ENCODE results near the gene VWA3B. TPM values are rescaled to one million over a fixed set of nuclear protein-coding genes. Genes with fewer than 3 reads are reported as not detected.

Gene VWA3B
- total RNA-seq, 1 donor from 2014 or later, result not detected

GRCh38 chr2:98108110-98108509 lies 21.1 kb downstream of the VWA3B start:
- ChIA-PET CTCF (no interaction called here), POLR2A (interaction anchor here (0.7 kb wide), 2 partner anchors 18 to 36 kb away, joined by 4 read pairs; no protein-coding TSS in a partner anchor)
- no peak for ATAC-seq (ENCODE audit: low read depth)
- intact Hi-C loops (cut with micrococcal nuclease), result no loop called here
- H3K36me3 Mint-ChIP-seq (ENCODE audit: low read depth), result no peaks in the 10 kb centered on the region
- H3K4me1 Mint-ChIP-seq, result no peaks in the 10 kb centered on the region
- H3K27me3 Mint-ChIP-seq, result no peaks in the 10 kb centered on the region
- H3K4me3 Mint-ChIP-seq, result no peak overlapping the region
- TF ChIP-seq CTCF (IDR thresholded peaks at IDR 0.05), result no peak
- peaks cover 25% of the 10 kb centered on the region for H3K9me3 Mint-ChIP-seq
- no peak overlapping the region for H3K27ac Mint-ChIP-seq
- DNase-seq, result no peak

- H3K27me3 Mint-ChIP-seq, result no peaks in the 10 kb centered on the region
- no peak for TF ChIP-seq CTCF (IDR thresholded peaks at IDR 0.05)
These were observed 23.8 kb downstream of the VWA3B start for GRCh38 chr2:98110741-98111140.

GRCh38 chr2:98114643-98115330 lies 27.8 kb downstream of the VWA3B start:
- CTCF ChIA-PET, result interaction anchor here (0.6 kb wide), 1 partner anchor 334 kb away, joined by 3 read pairs; no protein-coding TSS in a partner anchor
- H3K36me3 Mint-ChIP-seq (ENCODE audit: low read depth), result no peaks in the 10 kb centered on the region

More at GRCh38 chr2:98110741-98111140, 23.8 kb downstream of the VWA3B start:
- intact Hi-C loops (cut with micrococcal nuclease), result no loop called here
- POLR2A ChIA-PET, result no interaction called here
- Mint-ChIP-seq H3K4me3 (no peak overlapping the region), H3K36me3 (ENCODE audit: low read depth) (no peaks in the 10 kb centered on the region), H3K4me1 (no peaks in the 10 kb centered on the region), H3K9me3 (peaks cover 23% of the 10 kb centered on the region), H3K27ac (no peak overlapping the region)
- CTCF ChIA-PET, result no interaction called here
- ATAC-seq (ENCODE audit: low read depth) (no peak), DNase-seq (no peak)

GRCh38 chr2:98118161-98118560 lies 31.2 kb downstream of the VWA3B start:
- intact Hi-C loops (cut with micrococcal nuclease), result no loop called here
- Mint-ChIP-seq H3K4me1 (peaks cover 2% of the 10 kb centered on the region), H3K27ac (no peak overlapping the region), H3K9me3 (peaks cover 6% of the 10 kb centered on the region), H3K4me3 (no peak overlapping the region), H3K27me3 (no peaks in the 10 kb centered on the region), H3K36me3 (ENCODE audit: low read depth) (no peaks in the 10 kb centered on the region)
- TF ChIP-seq CTCF (IDR thresholded peaks at IDR 0.05), result no peak
- no peak for ATAC-seq (ENCODE audit: low read depth)
- CTCF ChIA-PET, result no interaction called here
- no peak for DNase-seq
- POLR2A ChIA-PET, result no interaction called here

More at GRCh38 chr2:98114643-98115330, 27.8 kb downstream of the VWA3B start:
- H3K27ac Mint-ChIP-seq, result no peak overlapping the region
- H3K4me1 Mint-ChIP-seq, result no peaks in the 10 kb centered on the region
- no peak for ATAC-seq (ENCODE audit: low read depth)
- POLR2A ChIA-PET, result no interaction called here
- intact Hi-C loops (cut with micrococcal nuclease), result no loop called here
- no peak overlapping the region for H3K4me3 Mint-ChIP-seq
- H3K27me3 Mint-ChIP-seq, result no peaks in the 10 kb centered on the region
- TF ChIP-seq CTCF (IDR thresholded peaks at IDR 0.05), result no peak
- peaks cover 23% of the 10 kb centered on the region for H3K9me3 Mint-ChIP-seq
- no peak for DNase-seq

GRCh38 chr2:98118852-98119251 lies 31.9 kb downstream of the VWA3B start:
- intact Hi-C loops (cut with micrococcal nuclease), result no loop called here
- Mint-ChIP-seq H3K27ac (no peak overlapping the region), H3K4me3 (no peak overlapping the region), H3K36me3 (ENCODE audit: low read depth) (no peaks in the 10 kb centered on the region), H3K4me1 (peaks cover 9% of the 10 kb centered on the region), H3K27me3 (no peaks in the 10 kb centered on the region), H3K9me3 (peaks cover 2% of the 10 kb centered on the region)
- DNase-seq, result no peak
- ChIA-PET POLR2A (no interaction called here), CTCF (no interaction called here)
- ATAC-seq (ENCODE audit: low read depth), result no peak
- TF ChIP-seq CTCF (IDR thresholded peaks at IDR 0.05), result no peak

All from activated B cell treated with CpG ODN at 0.5 μM for 24 hours (primary cell).